ENCODE data around the gene GHITM.
"Not testable (repeated sequence)": the region's sequence is repeated elsewhere in the genome, so short reads cannot be mapped to it uniquely, and the experiment has no call there.

Gene GHITM

GRCh38 chr10:84148006-84148597 is 8.8 kb downstream of the GHITM start:
- not testable (repeated sequence) for H3K9me3 ChIP-seq (ENCODE audit: severe bottlenecking); DNase-seq (ENCODE audit: low spot score); H3K4me1 ChIP-seq (ENCODE audit: insufficient read depth, poor library complexity, severe bottlenecking); H3K27ac ChIP-seq (ENCODE audit: poor library complexity, severe bottlenecking); ATAC-seq (ENCODE audit: low read depth); H3K4me3 ChIP-seq (ENCODE audit: severe bottlenecking); H3K27me3 ChIP-seq (ENCODE audit: insufficient read depth, poor library complexity, severe bottlenecking)
- TF ChIP-seq CTCF (IDR thresholded peaks at IDR 0.05; ENCODE audit: poor library complexity, severe bottlenecking) = peak; percentile 72
- H3K36me3 ChIP-seq (ENCODE audit: low read depth) = peaks cover 100% of the 10 kb centered on the region

DNA sequence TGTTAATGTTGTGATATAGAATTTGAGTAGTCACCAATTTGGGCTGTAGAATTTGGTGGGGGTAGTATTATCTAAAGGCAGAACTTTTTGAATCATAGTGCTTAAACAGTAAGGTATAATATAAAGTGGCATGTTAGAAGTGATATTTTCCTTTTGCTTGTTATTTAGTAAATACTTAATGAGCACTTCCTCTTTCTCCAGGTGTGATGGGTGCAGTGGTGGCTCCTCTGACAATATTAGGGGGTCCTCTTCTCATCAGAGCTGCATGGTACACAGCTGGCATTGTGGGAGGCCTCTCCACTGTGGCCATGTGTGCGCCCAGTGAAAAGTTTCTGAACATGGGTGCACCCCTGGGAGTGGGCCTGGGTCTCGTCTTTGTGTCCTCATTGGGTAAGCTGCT is 10.5 kb downstream of the GHITM start:
- peaks cover 100% of the 10 kb centered on the region for H3K36me3 ChIP-seq (ENCODE audit: low read depth)
- no peaks in the 10 kb centered on the region for H3K9me3 ChIP-seq (ENCODE audit: severe bottlenecking)
- H3K4me1 ChIP-seq (ENCODE audit: insufficient read depth, poor library complexity, severe bottlenecking) = no peaks in the 10 kb centered on the region
- TF ChIP-seq CTCF (IDR thresholded peaks at IDR 0.05; ENCODE audit: poor library complexity, severe bottlenecking) = no peak
- H3K4me3 ChIP-seq (ENCODE audit: severe bottlenecking) = no peak overlapping the region
- no peak overlapping the region for H3K27ac ChIP-seq (ENCODE audit: poor library complexity, severe bottlenecking)
- DNase-seq (ENCODE audit: low spot score) = no peak
- no peak for ATAC-seq (ENCODE audit: low read depth)
- H3K27me3 ChIP-seq (ENCODE audit: insufficient read depth, poor library complexity, severe bottlenecking) = no peaks in the 10 kb centered on the region

DNA sequence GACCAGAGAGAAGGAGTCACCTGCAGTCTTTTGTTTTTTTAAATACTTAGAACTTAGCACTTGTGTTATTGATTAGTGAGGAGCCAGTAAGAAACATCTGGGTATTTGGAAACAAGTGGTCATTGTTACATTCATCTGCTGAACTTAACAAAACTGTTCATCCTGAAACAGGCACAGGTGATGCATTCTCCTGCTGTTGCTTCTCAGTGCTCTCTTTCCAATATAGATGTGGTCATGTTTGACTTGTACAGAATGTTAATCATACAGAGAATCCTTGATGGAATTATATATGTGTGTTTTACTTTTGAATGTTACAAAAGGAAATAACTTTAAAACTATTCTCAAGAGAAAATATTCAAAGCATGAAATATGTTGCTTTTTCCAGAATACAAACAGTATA is 13.5 kb downstream of the GHITM start:
- Histone ChIP-seq H3K4me3 (ENCODE audit: severe bottlenecking) (no peak overlapping the region), H3K27ac (ENCODE audit: poor library complexity, severe bottlenecking) (no peak overlapping the region), H3K36me3 (ENCODE audit: low read depth) (peaks cover 73% of the 10 kb centered on the region), H3K4me1 (ENCODE audit: insufficient read depth, poor library complexity, severe bottlenecking) (no peaks in the 10 kb centered on the region), H3K9me3 (ENCODE audit: severe bottlenecking) (no peaks in the 10 kb centered on the region), H3K27me3 (ENCODE audit: insufficient read depth, poor library complexity, severe bottlenecking) (no peaks in the 10 kb centered on the region)
- TF ChIP-seq CTCF (IDR thresholded peaks at IDR 0.05; ENCODE audit: poor library complexity, severe bottlenecking) = no peak
- DNase-seq (ENCODE audit: low spot score) = no peak
- ATAC-seq (ENCODE audit: low read depth) = no peak

DNA sequence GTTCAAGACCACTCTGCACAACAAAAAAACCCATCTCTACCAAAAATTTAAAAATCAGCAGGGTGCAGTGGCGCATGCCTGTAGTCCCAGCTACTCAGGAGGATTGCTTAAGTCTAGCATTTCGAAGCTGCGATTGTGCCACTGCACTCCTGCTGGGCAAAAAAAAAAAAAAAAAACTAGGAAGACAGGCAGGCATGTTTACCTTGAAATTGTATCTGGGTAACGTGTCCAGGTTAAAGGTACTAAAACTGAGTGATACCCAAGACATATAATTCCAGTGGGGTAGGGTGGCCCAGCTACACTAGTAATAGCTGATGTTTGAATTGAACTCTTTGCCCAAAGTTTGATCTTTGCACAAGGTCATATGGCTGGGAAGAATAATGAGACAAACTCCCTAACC is 16.2 kb downstream of the GHITM start:
- no peak overlapping the region for H3K4me3 ChIP-seq (ENCODE audit: severe bottlenecking)
- peaks cover 46% of the 10 kb centered on the region for H3K36me3 ChIP-seq (ENCODE audit: low read depth)
- no peaks in the 10 kb centered on the region for H3K27me3 ChIP-seq (ENCODE audit: insufficient read depth, poor library complexity, severe bottlenecking)
- no peaks in the 10 kb centered on the region for H3K4me1 ChIP-seq (ENCODE audit: insufficient read depth, poor library complexity, severe bottlenecking)
- DNase-seq (ENCODE audit: low spot score) = no peak
- TF ChIP-seq CTCF (IDR thresholded peaks at IDR 0.05; ENCODE audit: poor library complexity, severe bottlenecking) = no peak
- H3K9me3 ChIP-seq (ENCODE audit: severe bottlenecking) = no peaks in the 10 kb centered on the region
- ATAC-seq (ENCODE audit: low read depth) = no peak
- no peak overlapping the region for H3K27ac ChIP-seq (ENCODE audit: poor library complexity, severe bottlenecking)

- no peaks in the 10 kb centered on the region for H3K9me3 ChIP-seq (ENCODE audit: severe bottlenecking)
- no peak overlapping the region for H3K27ac ChIP-seq (ENCODE audit: poor library complexity, severe bottlenecking)
- DNase-seq (ENCODE audit: low spot score) = no peak
- TF ChIP-seq CTCF (IDR thresholded peaks at IDR 0.05; ENCODE audit: poor library complexity, severe bottlenecking) = no peak
- no peak for ATAC-seq (ENCODE audit: low read depth)
- H3K4me1 ChIP-seq (ENCODE audit: insufficient read depth, poor library complexity, severe bottlenecking) = no peaks in the 10 kb centered on the region
- no peaks in the 10 kb centered on the region for H3K27me3 ChIP-seq (ENCODE audit: insufficient read depth, poor library complexity, severe bottlenecking)
- H3K36me3 ChIP-seq (ENCODE audit: low read depth) = peaks cover 41% of the 10 kb centered on the region
- H3K4me3 ChIP-seq (ENCODE audit: severe bottlenecking) = no peak overlapping the region
Observed at GRCh38 chr10:84156009-84156408, 16.7 kb downstream of the GHITM start.
